HG03565 (cell line): ENCODE data around the gene PPIL6.
"Not testable (repeated sequence)": the region's sequence is repeated elsewhere in the genome, so short reads cannot be mapped to it uniquely, and the experiment has no call there.

Experiments
- ATAC-seq: cut with Tn5 transposase; IDR thresholded peaks from one replicate; pipeline ENCODE4 v1.9.1; 2021; ENCODE audit warnings: mild to moderate bottlenecking, moderate library complexity; ENCODE audit not compliant: unreplicated experiment

Gene PPIL6

DNA sequence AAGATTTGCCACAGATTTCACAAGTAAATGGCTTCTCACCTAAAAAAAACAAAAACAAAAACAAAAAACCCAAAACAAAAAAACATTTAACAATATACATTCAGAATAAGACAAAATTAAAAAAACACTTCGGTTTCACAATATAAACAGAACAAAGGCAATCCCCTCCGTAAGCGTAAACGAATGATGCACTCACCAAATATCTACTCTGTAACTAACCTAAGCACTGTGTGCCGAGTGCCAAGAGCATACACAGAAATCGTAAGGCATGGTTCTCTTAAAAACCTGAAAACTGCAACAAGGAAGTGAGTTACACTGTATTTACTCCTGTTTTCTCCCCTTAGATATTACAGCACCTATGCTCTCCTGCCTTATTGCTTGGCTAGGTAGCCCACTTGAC lies 27.3 kb upstream of the PPIL6 start:
- ATAC-seq = no peak

DNA sequence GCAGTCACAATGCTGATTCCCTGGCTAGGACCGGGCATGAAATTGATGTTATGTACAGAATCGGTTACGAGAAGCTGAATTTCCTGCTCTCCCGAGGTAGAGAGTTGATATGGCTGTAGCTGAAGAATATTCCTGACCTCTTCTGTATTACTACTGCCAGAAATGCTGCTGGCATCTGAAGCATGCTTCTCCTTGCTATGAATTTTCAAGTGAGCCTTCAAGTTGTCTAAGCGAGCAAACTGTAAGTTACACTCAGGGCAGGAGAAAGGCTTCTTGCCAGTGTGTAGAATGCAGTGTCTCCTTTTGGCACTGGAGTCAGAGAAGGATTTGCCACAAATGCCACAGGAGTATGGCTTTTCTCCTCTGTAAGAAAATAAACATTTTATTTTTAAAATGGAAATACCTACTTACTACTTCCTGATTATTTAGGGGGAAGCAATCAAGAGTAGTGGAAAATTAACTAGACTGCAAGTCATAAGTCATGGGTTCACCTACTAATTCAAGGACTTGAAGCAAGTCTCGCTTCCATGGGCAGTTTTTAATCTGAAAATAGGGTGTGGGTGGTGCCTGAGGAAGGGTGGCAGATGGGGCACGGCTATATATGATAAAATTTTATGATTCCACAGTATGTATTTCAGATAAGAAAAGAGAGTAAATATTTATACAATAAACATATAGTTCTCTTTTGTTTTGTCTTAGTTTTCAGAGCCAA lies 25.9 kb upstream of the PPIL6 start:
- no peak for ATAC-seq

DNA sequence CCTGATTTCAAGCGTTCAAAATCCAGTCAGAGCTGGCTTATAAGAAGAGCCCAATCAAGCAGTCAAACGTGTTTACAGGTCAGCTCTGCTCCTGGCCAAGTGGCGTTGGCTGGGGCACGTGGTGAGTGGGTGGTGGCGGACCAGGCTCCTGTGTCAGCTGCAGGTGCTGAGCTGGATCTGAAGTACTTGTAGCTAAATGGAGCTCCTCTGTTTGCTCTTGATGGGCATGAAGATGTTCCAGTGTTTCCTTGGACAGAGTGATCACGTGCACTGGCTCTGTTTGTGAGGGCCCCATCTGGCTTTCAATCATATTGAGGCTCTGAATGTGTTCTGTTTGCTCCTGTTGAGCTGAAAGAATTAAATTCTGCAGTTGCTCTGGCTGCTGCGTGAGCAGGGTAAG lies 25.3 kb upstream of the PPIL6 start:
- ATAC-seq = no peak

DNA sequence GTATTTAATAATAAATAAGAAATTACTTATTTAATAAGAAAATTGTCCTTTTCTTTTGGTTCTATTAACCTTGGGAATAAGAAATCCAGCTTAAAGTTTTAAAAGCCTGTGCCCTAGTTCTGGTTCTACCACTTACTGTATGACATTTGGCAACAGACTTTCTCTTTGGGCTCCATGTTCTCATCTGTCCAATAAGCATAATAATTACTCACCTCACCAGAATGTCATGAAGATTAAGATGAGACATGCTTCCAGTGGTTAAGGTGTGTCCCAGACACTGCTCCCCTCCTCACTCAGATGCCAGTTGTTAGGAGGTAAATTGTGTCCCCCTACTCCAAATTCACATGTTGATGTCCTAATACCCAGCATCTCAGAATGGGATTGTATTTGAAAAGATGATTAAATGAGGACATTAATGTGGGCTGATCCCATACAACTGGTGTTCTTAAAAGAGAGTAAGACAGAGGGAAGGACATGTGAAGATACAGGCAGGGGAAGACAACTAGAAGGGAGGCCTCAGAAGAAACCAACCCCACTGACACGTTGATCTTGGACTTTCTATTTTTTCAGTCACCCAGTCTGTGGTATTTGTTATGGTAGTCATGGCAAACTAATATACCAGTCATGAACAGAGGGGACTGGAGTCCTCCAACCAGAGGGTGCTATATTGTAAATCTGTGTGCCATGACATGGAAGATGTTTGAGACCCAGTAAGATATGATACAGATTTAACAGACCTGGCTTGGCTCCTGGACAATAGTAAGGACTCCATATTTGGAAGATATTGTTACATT lies 21.5 kb upstream of the PPIL6 start:
- no peak for ATAC-seq

DNA sequence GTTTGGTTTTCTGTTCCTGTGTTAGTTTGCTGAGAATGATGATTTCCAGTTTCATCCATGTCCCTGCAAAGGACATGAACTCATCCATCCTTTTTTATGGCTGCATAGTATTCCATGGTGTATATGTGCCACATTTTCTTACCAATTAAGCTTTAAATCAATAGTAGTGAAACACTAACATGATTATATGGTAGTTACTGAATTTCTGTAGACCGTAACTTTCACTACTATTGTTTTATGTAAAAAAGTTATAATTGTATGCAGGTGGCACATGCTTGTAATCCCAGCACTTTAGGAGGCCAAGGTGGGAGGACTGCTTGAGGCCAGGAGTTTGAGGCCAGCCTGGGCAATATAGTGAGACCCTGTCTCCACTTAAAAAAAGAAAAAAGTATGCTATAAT lies 20.8 kb upstream of the PPIL6 start:
- ATAC-seq = not testable (repeated sequence)

DNA sequence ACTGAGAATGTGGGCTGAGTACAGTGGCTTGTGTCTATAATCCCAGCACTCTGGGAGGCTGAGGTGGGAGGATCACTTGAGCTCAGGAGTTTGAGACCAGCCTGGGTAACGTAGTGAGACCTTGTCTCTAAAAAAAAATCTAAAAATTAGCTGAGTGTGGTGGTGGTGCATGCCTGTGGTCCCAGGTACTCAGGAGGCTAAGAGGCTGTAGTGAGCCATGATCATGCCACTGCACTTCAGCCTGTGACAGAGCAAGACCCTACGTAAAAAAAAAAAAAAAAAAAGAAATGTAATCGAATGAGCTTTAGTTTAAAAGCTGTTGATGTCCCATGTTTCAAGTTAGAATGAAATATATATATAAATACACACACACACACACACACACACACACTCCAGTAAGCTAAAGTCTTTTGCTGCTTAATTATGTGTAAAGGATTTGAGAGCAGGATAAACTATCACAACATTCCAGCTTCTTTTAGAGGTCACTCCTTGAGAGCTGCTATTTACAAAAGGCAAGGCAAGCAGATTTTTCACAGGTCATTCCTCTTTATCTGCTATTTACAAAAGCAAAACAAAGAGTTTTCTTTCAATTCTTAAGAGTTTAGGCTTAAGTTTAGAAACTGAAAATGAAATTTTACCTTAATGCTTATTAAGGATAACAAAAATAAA lies 19.9 kb upstream of the PPIL6 start:
- ATAC-seq = no peak

DNA sequence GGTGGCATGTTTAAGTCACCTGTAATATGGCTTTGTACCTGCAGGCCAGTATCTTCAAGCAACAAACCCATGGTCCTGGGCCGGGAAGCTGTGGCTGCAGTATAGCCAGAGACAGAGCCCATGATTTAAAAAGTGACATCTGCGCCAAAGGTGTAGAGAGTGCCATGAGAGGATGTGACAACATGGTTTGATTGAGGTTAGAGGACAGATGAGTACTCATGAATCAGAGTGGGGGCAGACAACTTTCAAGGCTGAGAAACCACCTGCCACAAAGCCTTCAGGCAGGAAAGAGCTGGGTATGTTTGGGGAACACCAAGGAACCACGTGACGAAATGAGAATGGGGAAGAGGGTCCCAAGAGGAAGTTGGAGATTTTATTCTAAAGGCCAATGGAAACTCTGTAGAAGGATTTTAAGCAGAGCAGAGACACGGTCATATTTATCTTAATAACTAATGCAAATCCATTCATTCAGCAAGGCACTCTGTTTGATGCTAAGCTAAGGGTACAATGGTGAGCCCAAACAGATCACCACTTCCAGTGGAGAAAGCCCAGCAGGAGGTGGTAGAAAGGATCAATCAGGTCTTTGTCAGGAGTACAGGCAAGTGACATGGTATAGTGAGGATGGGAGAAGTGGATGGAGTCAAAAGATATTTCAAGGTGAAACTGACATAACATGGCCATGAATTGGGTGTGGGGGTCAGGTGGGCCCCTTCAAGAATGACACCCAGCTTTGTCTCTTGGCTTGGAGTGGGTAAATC lies 18.5 kb upstream of the PPIL6 start:
- peak; percentile 26 for ATAC-seq

DNA sequence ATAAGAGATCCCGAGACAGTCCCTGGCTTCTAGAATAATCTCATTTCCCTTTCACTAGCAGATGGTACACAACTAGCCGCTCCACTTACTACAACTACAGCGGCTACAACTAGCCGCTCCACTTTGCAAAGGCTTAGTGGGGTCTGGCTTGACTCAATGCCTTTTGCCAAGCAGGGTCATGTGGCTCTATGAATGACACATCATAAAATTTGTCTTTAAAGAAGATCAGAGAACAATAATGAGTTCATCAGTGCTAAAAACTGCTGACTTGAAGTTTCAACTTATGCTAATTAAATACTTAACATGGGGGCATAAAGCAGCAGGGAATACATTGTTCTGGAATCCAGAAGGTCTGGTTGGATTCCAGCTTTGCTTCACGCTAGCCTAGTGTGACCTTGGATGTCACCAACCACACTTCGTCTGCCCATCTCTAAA lies 17.2 kb upstream of the PPIL6 start:
- no peak for ATAC-seq

DNA sequence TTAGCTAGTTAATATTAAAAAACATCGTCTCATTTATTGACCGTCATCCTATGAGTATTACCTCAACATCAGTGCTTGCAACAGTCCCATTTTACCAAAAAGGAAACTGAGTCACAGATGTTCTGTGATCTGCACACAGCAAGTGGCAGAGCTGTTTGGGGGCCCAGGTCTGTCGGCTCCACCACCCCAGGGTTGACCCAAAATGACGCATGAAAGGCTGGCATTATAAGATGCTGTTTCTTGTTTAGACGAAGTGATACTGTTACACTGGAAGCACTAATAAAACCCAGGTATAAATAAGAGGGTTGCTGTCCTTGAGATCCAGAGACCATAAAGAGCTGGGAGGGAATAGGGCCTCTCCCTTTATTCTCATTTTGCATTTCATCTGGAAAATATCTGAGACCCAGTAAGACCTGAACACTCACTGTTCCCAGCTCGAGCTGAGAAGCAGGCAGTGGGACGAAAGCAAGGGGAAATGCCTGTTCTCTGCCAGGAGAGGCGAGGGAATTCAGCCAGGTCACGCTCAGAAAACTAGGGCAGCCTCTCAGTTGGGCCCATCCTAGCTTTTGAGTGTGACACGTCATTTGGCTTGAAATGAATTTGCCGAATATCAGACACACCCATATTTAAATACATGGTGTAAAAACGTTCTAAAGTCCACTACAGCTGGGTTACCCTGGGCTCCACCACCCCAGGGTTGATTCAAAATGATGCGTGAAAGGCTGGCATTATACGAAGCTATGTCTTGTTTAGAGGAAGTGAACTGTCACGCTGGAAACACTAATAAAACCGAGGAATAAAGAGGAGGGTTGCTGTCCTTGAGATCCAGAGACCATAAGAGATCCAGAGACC lies 16.5 kb upstream of the PPIL6 start:
- ATAC-seq = no peak

DNA sequence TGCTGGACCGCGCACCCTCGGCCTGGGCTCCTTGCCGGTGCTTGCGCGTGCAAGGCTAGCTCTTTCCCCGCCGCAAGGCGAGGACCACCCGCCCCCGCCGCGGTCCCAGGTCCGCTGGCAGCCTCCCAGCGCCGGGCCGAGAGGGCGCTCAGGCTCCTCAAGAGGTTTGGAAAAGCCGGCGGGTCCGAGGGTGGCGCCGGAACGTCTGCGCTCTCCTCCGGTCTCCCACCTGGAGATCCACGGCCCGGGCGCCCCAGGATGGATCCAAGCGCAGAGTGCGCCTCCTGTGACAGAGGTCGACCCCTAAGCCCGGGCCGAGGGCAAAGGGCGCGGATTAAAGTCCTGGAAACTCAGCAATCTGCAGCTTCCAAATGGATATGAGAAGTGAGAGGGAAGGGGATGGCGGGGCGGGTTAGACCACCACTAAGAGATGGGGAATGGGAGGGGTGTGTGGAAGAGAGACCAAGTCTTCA lies 15.7 kb upstream of the PPIL6 start:
- no peak for ATAC-seq

DNA sequence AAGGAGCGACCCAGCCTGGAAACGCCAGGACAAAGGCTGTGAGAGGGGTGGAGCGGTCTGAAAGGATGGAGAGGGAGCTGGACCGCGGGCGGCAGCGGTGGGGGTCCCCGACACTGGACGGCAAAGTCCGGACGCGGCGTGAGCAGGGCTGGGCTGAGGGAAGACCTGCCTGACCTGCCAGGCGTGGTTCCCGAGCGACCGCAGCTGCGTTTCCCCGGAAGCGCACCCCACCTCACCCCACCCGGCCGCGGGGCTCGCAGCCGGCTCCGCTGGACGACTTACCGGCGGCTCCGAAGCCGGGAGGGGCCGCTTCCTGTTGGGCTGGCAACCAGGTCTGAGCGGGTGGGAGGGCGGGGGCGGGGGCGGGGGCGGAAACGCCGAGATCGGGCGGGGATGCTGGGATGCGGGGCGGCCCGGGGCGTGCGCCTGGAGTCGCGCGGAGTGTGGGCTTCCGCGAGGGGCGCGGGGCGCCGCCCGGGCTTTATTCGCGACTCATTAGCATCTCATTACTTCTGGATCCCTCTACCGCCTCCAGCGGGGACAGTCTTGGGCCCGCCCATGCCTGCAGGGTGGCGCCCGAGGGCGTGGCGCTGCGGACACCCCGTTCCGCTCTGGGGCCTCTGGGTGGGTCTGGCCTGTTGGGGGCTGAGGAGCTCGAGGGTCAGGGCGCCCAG lies 15.1 kb upstream of the PPIL6 start, which contains the start of gene MICAL1:
Gene MICAL1, minus strand, starts transcription at position 336 of the 674 bp plus-strand sequence. CDS start 1,576 bp downstream, outside the sequence.
- ATAC-seq = peak; percentile 47

DNA sequence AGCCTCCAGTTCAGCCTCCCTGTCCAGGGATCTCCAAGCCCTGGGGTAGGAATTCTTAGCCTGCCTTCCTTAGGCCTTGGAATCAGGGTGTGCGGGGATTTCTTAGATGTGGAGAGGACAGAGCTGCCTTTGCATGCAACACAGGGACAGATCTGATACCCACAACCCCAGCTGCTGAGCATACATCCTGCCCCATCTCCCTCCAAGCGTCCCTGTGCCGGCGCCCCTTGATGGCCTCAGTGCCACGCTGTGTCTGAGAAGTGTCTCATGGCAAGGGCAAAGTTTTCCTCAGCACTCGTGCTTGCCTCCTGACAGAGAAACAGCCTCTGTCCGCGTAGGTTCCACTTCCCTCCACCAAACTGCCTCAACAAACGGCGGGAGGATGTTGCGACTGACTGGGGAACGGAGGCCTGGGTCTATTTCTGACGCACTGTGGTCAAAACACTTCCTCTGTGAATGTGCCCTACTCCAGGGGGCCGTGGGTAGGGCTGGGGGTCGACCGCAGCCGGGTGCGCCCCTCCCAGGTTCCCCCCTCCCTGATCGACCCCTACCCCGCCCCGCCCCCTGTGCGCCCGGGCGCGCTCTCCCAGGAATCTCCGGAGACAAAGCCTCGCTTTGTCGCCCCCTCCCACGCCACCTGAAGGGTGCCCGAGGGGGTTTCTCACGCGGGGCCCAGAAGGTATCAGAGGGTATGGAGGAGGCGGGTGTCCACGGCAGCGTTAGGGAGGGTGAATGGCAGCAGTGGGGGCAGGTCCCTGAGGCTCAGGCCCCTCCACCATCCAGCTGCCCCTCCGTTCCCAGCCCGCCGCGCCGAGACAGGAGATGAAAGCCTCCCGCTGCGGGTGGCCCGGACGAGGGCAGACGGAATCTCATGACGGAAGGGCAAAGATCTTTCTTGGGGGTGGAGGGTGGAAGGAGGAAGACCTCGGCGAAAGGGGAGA lies 14.3 kb upstream of the PPIL6 start:
- peak; percentile 25 for ATAC-seq

DNA sequence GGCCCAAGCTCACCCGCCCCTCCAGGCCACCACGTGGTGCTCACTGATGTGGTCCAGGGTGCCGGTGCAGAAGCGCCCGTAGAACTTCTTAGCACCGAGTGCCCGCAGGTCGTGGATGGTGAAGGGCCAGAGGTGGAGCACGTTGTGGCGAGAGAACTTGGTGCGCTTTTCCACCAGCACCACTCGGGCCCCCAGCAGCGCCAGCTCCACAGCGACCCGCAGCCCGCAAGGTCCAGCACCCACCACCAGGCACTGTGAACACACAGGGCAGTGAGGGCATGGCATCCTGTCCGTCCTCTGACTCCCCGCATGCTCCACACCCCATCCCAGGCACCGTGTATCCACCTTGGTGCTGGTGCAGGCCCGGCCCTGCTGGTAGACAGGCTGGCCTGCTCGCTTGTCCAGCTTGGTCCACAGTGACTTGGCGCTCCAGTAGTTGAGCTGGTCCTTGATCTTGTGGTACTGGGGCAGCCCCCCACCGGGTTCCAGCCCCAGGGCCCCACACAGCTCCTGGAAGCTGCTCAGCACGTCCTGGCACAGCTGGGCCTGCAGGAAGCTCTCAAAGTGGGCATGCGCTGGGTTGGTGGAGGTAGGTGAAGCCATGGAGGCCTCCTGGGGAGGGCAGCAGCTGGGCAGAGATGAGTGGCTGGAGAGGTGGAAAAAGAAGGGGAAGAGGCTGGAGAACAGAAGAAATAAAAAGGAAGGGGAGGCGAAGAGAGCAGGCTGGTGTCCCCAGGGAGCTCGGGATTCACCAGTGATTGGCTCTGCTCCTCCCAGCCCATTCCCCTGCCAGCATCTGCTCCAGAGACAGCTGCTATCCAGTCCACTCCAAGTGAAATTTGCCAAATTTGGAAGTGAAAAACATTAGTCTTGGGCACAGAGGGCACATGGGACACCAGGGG lies 13.4 kb upstream of the PPIL6 start:
- ATAC-seq = no peak

DNA sequence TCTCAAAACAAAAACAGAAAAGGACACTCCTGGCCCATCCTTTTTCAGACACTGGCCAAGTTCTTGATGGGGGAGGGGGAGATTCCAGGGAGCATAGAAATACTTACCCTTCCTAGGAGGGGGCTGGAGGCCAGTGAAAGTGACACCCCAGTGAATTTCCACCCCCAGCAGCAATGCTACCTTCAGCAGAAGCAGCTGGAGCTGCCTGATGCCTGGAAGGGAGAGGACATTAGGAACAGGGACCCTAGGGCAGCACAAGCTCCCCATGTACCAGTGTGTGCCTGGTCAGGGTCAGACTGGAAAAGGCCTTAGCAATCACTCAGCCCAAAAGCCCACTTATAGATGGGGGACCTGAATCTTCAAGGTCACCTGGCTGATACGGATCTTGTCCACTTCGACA lies 12.7 kb upstream of the PPIL6 start:
- ATAC-seq = no peak

DNA sequence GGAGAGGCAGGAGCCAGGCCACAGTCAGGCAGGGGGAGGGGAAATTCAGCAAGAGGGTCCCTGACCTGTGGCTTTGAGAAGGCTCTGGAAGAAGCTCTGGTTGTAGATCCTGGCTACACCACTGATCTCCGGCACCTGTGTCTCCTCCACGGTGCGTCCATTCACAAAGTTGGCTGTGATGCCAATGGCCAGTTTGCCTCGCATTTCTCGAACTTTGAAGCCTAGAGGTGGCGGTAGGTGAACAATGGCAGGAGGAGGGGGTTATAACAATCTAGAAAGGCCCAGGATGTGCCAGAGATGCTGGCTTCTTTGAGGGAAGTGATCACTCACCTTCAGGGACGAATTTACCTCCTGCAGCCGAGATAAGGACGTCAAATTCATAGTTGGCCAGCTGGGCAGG lies 11.8 kb upstream of the PPIL6 start:
- ATAC-seq = no peak

DNA sequence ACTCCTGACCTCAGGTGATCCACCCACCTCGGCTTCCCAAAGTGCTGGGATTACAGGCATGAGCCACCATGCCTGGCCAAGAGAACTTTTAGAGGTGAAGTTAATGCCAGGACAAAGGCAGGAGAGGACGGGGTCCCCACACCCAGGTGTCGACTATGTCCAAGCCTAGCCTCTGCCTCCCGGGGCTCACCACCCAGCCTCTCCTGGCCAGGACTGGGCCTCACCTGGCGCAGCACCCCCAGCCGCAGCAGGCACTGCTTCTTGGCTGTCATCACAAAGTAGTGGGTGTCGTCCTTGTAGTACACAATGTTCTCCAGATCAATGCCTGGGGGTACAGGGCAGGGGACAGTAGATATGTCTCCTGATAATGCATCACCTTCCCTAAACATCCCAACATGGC lies 10.9 kb upstream of the PPIL6 start:
- no peak for ATAC-seq

DNA sequence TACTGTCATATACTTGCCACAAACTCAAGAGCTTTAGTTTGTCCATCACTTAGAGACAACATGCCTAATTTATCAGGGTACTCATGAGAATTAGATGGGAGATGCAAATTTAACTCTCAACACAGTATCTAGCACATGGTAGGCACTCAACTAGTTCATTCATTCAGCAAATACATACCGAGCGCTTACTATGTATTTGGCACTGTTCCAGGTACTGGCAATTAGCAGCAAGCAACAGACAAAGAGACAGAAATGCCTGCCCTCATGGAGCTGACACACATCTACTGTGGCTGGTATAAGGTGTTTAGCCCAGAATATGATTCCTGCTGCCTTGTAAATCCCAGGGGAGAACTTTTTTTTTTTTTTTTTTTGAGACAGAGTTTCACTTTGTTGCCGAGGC lies 10.4 kb upstream of the PPIL6 start:
- no peak for ATAC-seq
